Endothelial cell (in vitro differentiated cells): ENCODE results near the gene TASL. TPM values are rescaled to one million over a fixed set of nuclear protein-coding genes. Genes with fewer than 3 reads are reported as not detected.

Experiments used
- DNase-seq: peaks from one replicate; pipeline ENCODE4 v3.0.0; 2021; ENCODE audit warnings: low spot score
- H3K27ac Mint-ChIP-seq: one replicate; pipeline ENCODE4 v1.8.0; 2021; ENCODE audit warnings: mixed read lengths, inconsistent platforms; ENCODE audit not compliant: unreplicated experiment
- H3K27me3 Mint-ChIP-seq: one replicate; pipeline ENCODE4 v1.8.0; 2021; ENCODE audit warnings: mild to moderate bottlenecking, moderate library complexity, mixed read lengths, inconsistent platforms; ENCODE audit not compliant: unreplicated experiment
- H3K36me3 Mint-ChIP-seq: one replicate; pipeline ENCODE4 v1.8.0; 2021; ENCODE audit warnings: mild to moderate bottlenecking, low read depth, mixed read lengths, inconsistent platforms; ENCODE audit not compliant: unreplicated experiment
- H3K4me1 Mint-ChIP-seq: one replicate; pipeline ENCODE4 v1.8.0; 2021; ENCODE audit warnings: mild to moderate bottlenecking, mixed read lengths, inconsistent platforms; ENCODE audit not compliant: unreplicated experiment
- H3K4me3 Mint-ChIP-seq: one replicate; pipeline ENCODE4 v1.8.0; 2021; ENCODE audit warnings: mild to moderate bottlenecking, mixed read lengths, inconsistent platforms; ENCODE audit not compliant: unreplicated experiment
- H3K9me3 Mint-ChIP-seq: one replicate; pipeline ENCODE4 v1.8.0; 2021; ENCODE audit warnings: mixed read lengths, inconsistent platforms; ENCODE audit not compliant: unreplicated experiment
- CTCF ChIP-seq: fragments of 200-600 bp; sonication (generic); IDR thresholded peaks from one replicate; pipeline ENCODE4 v1.5.0; 2021; ENCODE audit warnings: antibody characterized with exemption; ENCODE audit not compliant: unreplicated experiment
- total RNA-seq: library from RNA; stranded (reverse); fragmentation: NEBNext Ultra II Directional; extraction: Animal tissue kit (Norgen Biotek cat#: 25700); gene quantifications from one replicate; pipeline ENCODE4 v1.2.1, GENCODE V29; 2021; ENCODE audit not compliant: unreplicated experiment

The TASL gene
- total RNA-seq, 1 donor from 2014 or later = not detected

GRCh38 chrX:30576881-30577280, 685 bp downstream of the TASL start:
- DNase-seq = no peak
- Mint-ChIP-seq H3K4me3 (no peak overlapping the region), H3K27ac (no peak overlapping the region), H3K4me1 (no peaks in the 10 kb centered on the region), H3K27me3 (no peaks in the 10 kb centered on the region), H3K36me3 (no peaks in the 10 kb centered on the region), H3K9me3 (no peaks in the 10 kb centered on the region)
- no peak for TF ChIP-seq CTCF

GRCh38 chrX:30573125-30573524, 4.4 kb downstream of the TASL start:
- no peak for TF ChIP-seq CTCF
- Mint-ChIP-seq H3K4me1 (no peaks in the 10 kb centered on the region), H3K27me3 (peaks cover 1% of the 10 kb centered on the region), H3K4me3 (no peak overlapping the region), H3K36me3 (no peaks in the 10 kb centered on the region), H3K27ac (no peak overlapping the region), H3K9me3 (no peaks in the 10 kb centered on the region)
- DNase-seq = no peak

GRCh38 chrX:30572678-30573077, 4.9 kb downstream of the TASL start:
- no peak overlapping the region for H3K27ac Mint-ChIP-seq
- no peaks in the 10 kb centered on the region for H3K4me1 Mint-ChIP-seq
- TF ChIP-seq CTCF = no peak
- peaks cover 1% of the 10 kb centered on the region for H3K27me3 Mint-ChIP-seq
- no peak for DNase-seq
- no peak overlapping the region for H3K4me3 Mint-ChIP-seq
- no peaks in the 10 kb centered on the region for H3K36me3 Mint-ChIP-seq
- no peaks in the 10 kb centered on the region for H3K9me3 Mint-ChIP-seq

GRCh38 chrX:30572004-30572403, 5.6 kb downstream of the TASL start:
- Mint-ChIP-seq H3K9me3 (no peaks in the 10 kb centered on the region), H3K4me1 (no peaks in the 10 kb centered on the region), H3K4me3 (no peak overlapping the region), H3K27me3 (peaks cover 1% of the 10 kb centered on the region), H3K27ac (no peak overlapping the region), H3K36me3 (no peaks in the 10 kb centered on the region)
- no peak for DNase-seq
- no peak for TF ChIP-seq CTCF

- H3K9me3 Mint-ChIP-seq = no peaks in the 10 kb centered on the region
- H3K4me1 Mint-ChIP-seq = no peaks in the 10 kb centered on the region
- no peak overlapping the region for H3K27ac Mint-ChIP-seq
- no peak for DNase-seq
- no peaks in the 10 kb centered on the region for H3K36me3 Mint-ChIP-seq
- peaks cover 1% of the 10 kb centered on the region for H3K27me3 Mint-ChIP-seq
- H3K4me3 Mint-ChIP-seq = no peak overlapping the region
- TF ChIP-seq CTCF = peak; percentile 61
Observed at GRCh38 chrX:30570505-30570904, 7.1 kb downstream of the TASL start.
